Pulmonary artery endothelial cell (primary cell): ENCODE measurements around the gene SLC14A1. TPM values are rescaled to one million over a fixed set of nuclear protein-coding genes. Genes with fewer than 3 reads are reported as not detected.

Source experiments
- DNase-seq: peaks from one replicate; pipeline ENCODE4 v3.0.0-alpha.2; 2011; ENCODE audit warnings: low read depth, low spot score
- total RNA-seq: library from RNA; depleted of rRNA; stranded (reverse); fragments of >200 nt; gene quantifications from 2 replicates; pipeline ENCODE4 v1.2.3, GENCODE V29; 2014

SLC14A1 gene
- total RNA-seq, 1 donor from 2014 or later: not detected

DNA sequence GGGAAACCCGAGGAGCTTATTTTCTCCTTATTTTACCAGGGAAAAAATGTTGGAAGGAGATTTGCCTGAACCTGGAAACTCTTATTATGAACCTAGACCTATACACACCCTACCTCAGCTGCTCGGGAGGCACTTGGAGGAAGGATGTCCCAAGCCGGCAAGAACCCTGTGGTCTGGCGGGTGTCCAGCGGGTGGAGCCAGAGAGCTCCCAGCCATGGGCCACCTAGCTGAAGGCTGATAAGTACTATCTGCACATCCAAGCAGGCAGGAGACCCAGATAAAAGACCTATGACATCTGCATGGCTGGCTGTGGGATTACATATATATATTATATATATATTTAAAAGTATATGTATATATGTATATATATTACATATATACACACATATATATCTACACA, 1.1 kb upstream of the SLC14A1 start:
- DNase-seq: peak; percentile 35

DNA sequence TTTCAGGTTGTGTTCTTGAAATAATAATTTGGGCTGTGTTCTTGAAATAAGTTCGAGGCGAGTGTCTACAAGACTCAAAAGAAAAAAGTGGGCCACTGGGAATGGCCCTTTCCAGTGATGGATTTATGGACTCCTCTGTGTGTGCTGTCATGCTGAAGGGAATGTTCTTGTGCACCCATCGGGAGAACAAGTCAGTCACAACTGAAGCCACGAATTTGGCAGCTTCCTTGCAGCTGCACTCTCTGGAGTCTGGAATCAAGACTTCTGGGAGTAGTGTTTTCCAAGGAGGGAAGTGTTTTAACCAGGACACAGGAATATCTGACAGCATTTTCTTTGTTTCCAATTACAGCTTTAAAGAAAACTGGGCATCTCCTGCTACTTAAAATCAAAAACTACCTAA, 620 bp downstream of the SLC14A1 start:
- DNase-seq: no peak

DNA sequence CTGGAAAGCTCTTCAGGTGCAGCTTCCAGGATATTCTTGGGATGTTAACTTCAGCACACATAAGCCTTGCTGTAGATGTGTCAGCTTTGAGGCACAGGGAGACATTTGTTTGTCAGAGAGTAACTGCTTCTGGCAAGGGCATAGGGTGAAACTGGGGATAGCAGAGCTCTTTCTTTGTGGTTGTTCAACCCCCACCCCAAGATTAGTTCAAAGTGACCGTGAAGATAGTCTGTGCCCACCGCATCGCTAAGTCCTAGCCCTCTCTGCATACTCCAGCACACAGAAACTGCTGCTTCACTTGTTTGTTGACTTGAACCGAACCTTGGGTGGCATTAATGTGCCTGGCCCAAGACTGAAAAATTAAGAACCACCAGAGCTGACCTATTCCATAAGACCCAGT, 1.4 kb downstream of the SLC14A1 start:
- DNase-seq: no peak

DNA sequence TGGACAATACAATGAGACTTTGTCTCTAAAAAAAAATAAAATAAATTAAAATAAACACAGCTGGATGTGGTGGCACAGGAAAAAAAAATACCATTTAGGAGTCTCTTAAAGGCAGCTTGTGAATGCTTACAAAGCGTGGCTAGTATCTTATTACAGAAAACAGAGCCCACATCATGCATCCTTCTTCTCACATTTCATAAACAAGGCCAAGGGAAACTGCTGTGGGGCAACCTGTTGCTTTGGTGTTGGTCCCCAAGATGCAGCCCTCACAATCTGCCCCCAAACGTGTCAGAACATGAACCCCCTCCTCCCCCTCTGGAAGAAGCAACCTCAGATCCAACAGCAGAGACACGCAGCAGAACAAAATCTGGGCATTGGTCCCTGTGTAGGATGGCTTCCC, 2.6 kb downstream of the SLC14A1 start:
- DNase-seq: no peak

DNA sequence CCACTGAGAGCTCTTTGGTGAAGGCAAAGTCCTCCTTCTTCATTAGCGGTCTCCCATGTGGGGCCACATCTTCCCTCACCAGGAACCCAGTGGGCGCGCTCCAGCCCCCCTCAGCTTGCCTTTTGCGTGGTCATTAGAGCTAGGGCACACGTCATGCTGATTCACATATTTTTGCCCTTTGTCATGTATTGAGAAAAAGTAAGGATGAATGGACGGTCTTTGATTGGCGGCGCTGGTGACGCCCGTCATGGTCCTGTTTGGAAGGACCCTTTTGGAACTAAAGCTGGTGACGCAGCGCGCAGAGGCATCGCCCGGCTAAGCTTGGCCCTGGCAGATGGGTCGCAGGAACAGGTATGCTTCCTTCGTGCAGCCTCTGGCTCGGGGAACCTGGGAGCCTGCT, 3.1 kb downstream of the SLC14A1 start:
- no peak for DNase-seq

DNA sequence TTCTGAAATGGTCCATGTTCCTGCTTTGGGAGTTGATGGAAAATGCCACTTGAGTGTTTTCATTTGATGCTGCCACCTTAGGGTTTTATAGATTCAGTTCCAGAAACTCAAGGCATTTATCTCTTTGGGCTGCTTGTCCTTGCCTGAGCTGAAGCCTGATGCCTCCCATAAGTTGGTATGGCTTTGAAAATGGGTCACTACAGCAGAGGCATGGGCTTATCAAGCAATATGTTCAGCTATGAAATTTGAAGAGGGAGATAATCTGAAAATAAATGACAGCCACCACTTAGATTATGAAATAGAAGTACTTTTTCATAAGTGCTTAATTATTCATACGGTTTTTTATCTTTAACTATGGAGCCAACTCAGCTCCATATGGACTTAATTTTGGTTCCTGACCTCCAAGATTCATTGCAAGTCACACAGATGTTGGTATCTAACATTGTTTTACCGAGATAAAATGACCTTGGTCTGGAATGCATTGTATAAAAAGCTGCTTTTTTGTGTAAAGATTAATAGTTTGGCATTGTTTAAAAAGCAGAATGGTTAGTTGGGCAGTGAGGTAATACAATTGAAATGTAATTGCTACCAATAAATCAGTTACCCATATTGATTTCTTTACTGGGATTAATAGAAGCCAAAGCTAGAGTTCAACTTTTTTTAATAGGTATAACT, 4.5 kb downstream of the SLC14A1 start:
- no peak for DNase-seq

DNA sequence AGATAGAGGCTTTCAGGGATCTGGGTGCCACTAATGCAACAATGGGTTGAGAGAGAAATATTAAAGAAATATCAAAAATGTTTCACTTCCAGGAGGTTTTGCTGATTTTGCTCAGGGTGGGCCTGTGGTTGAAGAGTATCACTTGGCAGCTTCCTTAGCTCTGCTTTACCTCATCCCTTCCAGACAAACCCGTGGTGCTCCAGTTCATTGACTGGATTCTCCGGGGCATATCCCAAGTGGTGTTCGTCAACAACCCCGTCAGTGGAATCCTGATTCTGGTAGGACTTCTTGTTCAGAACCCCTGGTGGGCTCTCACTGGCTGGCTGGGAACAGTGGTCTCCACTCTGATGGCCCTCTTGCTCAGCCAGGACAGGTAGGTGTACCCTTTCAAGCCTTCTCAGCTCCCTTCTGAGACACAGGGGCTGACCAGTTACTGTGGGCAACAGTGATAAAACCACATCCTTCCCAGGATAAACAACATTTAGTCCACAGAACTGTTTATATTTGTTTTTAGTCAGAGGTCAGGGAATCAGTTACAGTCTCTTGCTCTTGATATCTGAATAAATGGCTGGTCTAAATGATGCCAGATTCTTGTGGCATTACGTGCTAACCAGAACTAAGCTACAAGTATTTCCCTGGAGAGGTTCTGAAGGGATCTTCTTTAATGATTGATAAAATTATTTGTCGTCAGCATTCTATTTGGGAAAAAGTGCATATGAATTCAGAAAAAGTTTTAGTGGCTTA, 7.0 kb downstream of the SLC14A1 start:
- no peak for DNase-seq

DNA sequence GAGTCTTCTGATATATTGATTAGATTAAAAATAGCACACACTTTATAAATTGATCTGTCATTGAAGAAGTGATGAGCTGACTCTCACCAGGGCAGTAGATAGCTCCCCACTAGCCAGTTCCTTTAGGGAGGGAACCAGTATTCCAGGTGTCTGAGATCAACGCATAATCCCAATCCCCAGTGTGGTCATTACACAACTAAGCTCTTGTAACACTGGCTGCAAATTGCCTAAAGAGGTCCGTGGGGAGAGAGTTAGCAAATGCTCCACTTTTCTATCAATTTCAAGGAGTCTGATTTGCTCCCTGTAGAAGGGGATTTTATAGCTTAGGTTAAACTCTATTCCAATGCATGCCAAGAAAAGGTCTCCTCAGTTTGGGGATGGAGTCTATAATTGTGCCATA, 7.7 kb downstream of the SLC14A1 start:
- no peak for DNase-seq

DNA sequence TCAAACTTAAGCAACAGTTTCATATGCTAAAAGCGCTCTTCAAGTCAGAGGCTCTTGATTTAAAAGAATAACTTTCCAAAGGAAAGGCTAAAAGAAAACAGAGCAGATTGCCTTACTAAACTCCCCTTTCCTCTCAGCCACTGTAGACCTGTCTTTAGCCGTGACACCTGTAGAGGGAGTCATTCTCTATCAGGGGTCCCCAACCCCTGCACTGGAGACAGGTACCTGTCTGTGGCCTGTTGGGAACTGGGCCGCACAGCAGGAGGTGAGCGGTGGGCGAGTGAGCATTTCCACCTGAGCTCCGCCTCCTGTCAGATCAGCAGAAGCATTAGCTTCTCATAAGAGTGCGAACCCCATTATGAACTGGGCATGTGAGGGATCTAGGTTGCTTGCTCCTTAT, 9.6 kb downstream of the SLC14A1 start:
- no peak for DNase-seq

DNA sequence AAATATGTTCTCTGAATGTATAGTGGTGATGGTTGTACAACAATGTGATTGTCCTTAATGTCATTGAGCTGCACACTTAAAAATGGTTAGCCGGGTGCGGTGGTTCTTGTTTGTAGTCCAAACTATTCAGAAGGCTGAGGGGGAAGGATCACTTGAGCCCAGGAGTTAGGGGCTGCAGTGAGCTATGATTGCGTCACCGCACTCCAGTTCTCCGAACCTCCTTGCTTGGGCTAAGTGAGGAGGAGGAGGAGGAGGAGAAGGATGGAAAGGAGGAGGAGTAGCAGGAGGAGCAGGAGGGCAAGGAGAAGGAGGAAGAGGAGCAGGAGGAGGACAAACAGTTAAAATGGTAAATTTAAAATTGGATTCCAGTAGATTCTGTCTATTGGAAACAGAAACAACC, 10.5 kb downstream of the SLC14A1 start:
- no peak for DNase-seq

DNA sequence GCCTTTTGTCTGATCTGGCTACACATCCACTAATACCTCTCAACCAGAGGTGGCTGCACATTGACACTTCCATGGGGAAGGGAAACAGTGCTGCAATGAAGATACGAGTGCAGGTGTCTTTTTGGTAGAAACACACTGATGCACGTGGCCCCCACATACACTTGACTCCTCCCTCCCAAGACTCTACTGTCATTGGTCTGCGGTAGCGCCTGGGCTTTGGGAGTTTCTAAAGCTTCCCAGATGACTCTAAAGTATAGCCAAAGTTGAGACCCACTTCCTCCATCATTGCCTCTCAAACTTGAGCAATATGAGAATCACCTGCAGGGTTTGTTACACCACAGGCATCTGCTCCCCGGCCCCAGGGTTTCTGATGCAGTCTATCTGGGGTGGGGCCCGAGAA, 11.0 kb downstream of the SLC14A1 start:
- no peak for DNase-seq

DNA sequence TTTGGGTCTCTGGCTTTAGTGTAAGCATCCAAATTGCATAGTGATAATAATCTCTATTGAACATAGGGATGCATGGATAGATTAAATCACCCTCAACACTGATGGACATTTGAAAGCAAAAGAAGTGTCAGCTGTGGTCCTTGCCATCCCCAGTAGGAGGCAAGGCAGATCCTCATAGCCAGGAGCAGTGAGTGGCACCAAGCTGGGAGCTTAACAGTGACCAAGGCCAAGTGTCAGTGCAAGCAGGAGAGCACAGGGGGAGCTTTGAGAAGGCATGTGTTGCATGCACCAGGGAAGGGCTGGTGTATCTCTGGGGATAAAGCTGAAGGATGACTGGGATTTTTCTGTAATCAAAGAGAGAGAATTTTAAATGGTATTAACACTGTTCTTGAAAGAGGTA, 14.7 kb downstream of the SLC14A1 start:
- no peak for DNase-seq

DNA sequence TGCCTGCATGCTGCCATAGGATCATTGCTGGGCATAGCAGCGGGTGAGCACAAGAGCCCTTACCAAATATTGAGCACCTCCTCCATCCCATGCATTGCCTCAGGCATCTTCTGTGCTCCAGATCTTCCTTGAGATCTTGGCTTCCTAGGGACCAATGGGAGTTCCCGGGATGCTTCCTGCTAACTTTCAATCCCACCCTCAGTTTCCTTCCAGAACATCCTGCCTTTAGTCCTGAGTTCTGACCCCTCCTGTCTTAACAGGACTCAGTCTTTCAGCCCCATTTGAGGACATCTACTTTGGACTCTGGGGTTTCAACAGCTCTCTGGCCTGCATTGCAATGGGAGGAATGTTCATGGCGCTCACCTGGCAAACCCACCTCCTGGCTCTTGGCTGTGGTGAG, 15.3 kb downstream of the SLC14A1 start:
- no peak for DNase-seq

DNA sequence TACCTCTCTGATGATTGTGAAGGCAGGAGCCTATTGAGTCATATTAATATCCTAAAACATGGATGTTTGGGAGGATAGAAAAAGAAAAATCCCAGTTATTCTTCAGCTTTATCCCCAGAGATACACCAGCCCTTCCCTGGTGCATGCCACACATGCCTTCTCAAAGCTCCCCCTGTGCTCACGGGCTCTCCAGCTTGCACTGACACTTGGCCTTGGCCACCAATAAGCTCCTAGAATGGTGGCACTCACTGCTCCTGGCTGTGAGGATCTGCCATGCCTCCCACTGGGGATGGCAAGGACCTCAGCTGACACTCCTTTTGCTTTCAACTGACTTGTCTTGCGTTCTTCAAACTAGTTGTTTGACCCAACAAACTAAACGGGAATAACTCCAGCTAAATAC, 15.9 kb downstream of the SLC14A1 start:
- no peak for DNase-seq

DNA sequence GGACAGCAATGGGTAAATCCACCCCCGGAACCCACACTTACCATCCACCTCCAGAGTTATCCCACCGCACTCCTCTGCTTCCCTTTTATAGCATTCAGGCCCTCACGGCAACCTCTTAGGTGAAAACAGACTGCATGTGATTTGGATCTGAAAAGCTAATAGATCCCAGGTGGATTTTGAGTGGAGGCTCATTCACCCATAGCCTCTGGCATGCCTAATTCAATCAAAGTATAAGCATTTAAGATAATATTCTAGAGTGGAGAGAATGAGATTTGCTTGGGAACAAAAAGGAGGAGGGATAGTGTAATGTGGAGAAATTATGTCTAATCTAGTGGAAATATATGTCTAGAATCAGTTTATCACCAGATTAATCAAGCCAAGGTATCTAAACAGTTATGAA, 17.1 kb downstream of the SLC14A1 start:
- DNase-seq: no peak

DNA sequence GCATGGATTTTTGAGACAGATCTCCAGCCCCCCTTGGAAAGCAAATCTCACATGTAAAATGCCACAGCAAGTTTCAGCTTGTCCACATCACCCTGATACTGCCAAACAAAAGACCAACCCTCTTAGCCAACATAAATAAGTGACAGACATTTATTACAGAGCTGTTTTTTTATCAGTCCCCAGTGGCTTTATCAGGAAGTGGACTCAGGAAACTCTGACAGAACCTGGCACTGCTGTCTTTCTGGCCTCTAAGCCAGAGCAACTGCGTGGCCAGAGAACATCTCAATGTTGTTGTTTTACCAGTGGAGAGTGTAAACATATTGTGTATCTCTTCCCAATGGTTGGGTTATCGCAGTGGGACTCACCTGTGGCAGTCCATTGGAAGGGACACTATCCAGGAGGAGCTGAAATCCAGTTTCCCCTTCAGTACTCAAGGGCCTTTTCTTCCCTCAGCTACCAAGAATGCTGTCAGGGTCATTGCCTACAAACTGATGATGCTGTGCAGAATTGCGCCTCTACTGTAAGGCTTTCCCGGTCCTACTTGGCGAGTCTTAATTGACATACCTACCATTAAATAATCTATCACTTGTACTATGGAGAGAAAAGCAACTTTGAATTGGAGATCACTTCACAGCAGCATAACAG, 22.0 kb downstream of the SLC14A1 start:
- peak; percentile 11 for DNase-seq

DNA sequence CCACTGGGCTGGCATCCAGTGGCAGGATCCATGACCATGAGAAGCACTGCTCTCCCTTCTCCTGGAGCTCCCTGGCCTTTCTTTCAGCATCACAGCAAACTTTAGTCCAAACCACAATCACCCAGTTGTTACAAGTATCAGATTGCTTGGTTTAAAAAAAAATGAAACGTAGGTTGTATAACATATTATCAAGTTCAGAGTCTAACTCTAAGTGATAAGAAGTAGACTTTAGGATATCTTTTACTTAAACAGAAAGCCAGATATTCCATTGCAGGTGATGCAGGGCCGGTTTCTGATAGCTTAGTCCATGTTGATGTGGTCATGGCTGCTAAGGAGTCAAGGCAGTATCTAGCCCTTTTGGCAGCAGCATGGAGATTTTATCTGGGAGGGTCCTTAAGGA, 24.5 kb downstream of the SLC14A1 start:
- DNase-seq: no peak

DNA sequence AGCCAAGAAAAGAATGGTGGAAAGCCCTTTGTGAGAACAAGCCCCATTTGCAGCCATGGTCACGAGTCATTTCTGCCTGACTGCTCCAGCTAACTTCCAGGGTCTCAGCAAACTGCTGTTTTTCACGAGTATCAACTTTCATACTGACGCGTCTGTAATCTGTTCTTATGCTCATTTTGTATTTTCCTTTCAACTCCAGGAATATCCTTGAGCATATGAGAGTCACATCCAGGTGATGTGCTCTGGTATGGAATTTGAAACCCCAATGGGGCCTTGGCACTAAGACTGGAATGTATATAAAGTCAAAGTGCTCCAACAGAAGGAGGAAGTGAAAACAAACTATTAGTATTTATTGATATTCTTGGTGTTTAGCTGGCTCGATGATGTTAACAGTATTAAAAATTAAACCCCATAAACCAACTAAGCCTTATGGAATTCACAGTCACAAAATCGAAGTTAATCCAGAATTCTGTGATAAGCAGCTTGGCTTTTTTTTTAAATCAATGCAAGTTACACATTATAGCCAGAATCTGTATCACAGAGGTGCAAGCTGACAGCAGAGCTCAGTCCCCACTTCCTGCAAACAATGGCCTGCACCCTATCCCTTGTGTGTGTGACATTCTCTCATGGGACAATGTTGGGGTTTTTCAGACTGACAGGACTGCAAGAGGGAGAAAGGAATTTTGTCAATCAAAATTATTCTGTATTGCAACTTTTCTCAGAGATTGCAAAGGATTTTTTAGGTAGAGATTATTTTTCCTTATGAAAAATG, 26.1 kb downstream of the SLC14A1 start:
- DNase-seq: no peak

DNA sequence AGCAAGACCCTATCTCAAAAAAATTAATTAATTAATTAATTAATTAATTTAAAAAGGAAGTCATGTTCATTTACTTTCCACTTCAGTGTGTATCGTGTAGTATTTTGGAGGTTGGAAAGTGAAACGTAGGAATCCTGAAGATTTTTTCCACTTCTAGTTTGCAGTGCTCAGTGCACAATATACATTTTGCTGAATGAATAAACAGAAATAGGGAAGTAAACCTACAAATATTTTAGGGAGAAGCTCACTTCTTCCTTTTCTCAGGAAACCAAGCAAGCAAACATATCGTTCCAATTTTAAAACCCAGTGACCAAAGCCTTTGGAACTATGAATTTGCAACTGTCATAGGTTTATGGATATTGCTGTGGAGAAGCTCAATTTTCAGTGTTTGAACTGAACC, 27.8 kb downstream of the SLC14A1 start:
- no peak for DNase-seq

DNA sequence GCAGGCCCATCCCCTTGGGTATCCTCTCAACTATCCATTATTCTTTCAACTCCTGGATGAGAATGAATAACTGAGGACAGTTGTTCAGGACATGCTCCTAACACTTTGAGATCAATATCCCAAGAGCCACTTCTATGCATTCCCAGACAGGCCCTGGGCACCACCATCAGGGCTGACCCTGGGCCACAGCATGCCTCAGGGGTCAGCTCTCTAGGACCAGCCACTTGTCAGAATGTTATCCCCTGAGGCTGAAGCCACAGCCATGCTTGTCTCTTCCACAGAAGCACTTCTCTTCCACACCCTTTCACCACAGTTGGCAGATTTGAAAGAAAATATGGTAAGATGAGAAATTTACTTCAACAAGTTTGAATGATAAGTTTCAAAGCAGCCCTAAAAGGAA, 28.7 kb downstream of the SLC14A1 start:
- no peak for DNase-seq

DNA sequence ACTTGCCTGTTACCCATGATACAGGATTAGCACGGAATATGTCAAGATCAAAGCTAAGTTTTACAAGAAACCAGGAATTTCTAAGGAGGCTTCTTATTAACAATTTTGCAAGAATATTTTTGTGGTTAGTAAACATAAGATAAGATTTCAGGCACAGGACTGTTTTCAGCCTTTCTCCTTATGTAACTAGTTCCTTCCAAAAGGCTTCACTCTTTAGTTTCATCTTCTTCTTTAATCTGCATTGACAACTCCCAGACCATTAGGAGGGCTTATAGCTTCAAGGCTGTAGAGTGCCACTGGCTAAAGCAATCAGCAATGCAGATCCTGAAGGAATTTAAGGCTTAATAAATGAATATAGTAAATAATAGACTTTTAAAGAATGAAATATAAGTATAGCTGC, 29.3 kb downstream of the SLC14A1 start:
- no peak for DNase-seq

DNA sequence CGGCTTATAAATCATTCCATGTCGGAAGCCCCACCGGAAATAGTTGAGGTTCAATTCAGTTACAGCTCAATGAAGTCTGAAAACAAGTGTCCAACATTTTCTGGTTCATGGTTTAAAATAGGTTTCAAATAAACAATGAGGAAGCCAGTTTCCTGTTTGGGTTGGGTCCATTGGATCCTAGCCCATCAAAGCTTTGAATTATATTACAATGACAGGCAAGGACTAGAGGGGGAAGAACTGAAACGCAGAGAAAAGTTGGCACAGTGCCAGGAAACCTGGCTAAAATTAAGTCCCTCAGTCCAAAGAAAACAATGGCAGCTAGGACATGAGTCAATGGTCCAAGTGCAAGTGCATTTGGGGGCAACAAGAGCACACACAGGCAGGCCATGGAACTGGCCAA, 32.0 kb downstream of the SLC14A1 start:
- DNase-seq: peak; percentile 93
